Heart left ventricle (tissue), 16 donors: ENCODE results near the gene RPTOR. TPM values are rescaled to one million over a fixed set of nuclear protein-coding genes. Genes with fewer than 3 reads are reported as not detected.
"Not testable (repeated sequence)": the region's sequence is repeated elsewhere in the genome, so short reads cannot be mapped to it uniquely, and the experiment has no call there.

ENCODE experiments used
- ATAC-seq, 4 donors: fragments of 200-7000 bp; cut with Tn5 transposase; one replicate each; pipeline ENCODE4 v1.9.1; 2020 to 2022; ENCODE audit warnings: moderate library complexity in 4 of 4, mild to moderate bottlenecking in 3 of 4, moderate number of reproducible peaks in 1 of 4
- DNase-seq, 5 donors: peaks; one replicate each; pipeline ENCODE4 v3.0.0-alpha.2; 2020
- H3K27ac ChIP-seq, 12 donors: fragments of 200-600 bp; sonication (generic) in 4 of 12; one replicate each; pipeline versions ENCODE4 v1.5.0 to v1.8.0; 2016 to 2022; ENCODE audit warnings: mild to moderate bottlenecking in 2 of 12
- H3K27me3 ChIP-seq, 9 donors: fragments of 200-600 bp; sonication (generic) in 2 of 9; one replicate each; pipeline versions ENCODE4 v1.5.1 to v1.8.0; 2016 to 2022; ENCODE audit warnings: mild to moderate bottlenecking in 3 of 9
- H3K36me3 ChIP-seq, 9 donors: fragments of 200-600 bp; sonication (generic) in 2 of 9; one replicate each; pipeline versions ENCODE4 v1.5.0 to v1.8.0; 2018 to 2022; ENCODE audit warnings: mild to moderate bottlenecking in 2 of 9
- H3K4me1 ChIP-seq, 12 donors: fragments of 200-600 bp; sonication (generic) in 4 of 12; one replicate each; pipeline versions ENCODE4 v1.5.0 to v1.8.0; 2016 to 2022; ENCODE audit warnings: mild to moderate bottlenecking in 3 of 12
- H3K4me3 ChIP-seq, 12 donors: fragments of 200-600 bp; sonication (generic) in 4 of 12; one replicate each; pipeline versions ENCODE4 v1.5.0 to v1.8.0; 2017 to 2022; ENCODE audit warnings: mild to moderate bottlenecking in 9 of 12, moderate library complexity in 4 of 12
- H3K9me3 ChIP-seq, 12 donors: fragments of 200-600 bp; sonication (generic) in 4 of 12; one replicate each; pipeline versions ENCODE4 v1.5.0 to v1.8.0; 2016 to 2022; ENCODE audit warnings: mild to moderate bottlenecking in 1 of 12
- POLR2A ChIP-seq, 2 donors: fragments of 450-650 bp; IDR thresholded peaks; one replicate each; pipeline ENCODE4 v1.6.1; 2017; ENCODE audit warnings: antibody characterized with exemption in 2 of 2, mild to moderate bottlenecking in 2 of 2, moderate library complexity in 2 of 2
- WGBS, 4 donors: extraction: QIAGEN DNeasy Blood & Tissue Kit in 2 of 4; methylation state at CpG; one replicate each; pipeline versions ENCODE4 v1.1.5 to v1.1.7; 2013 to 2018; 5-methylcytosine and 5-hydroxymethylcytosine counted together
- intact Hi-C, 10 donors: fragments of 100-400 bp; cut with DNase I; formaldehyde crosslinking; loops; one replicate each; pipeline versions ENCODE4 v1.11.1 to v1.14.2; 2022
- polyA plus RNA-seq, 2 donors: library from polyadenylated mRNA; stranded (reverse); fragments of 200-250 nt; gene quantifications; one replicate each; pipeline ENCODE4 v1.2.3, GENCODE V29; 2013
- total RNA-seq, 9 donors: library from RNA; depleted of rRNA in 2 of 9; stranded (reverse); fragments of >200 nt in 2 of 9; fragmentation: NEBNext Ultra II Directional in 3 of 9; extraction: Animal tissue kit (Norgen Biotek cat#: 25700) in 3 of 9; gene quantifications; one replicate each; pipeline versions ENCODE4 v1.1.0 to v1.2.4, GENCODE V29; 2016 to 2023
- TF ChIP-seq, protein P1 (sequence below), 12 donors: fragments of 200-600 bp; sonication (generic) in 4 of 12; IDR thresholded peaks; one replicate each; pipeline versions ENCODE4 v1.5.0 to v1.8.0; 2018 to 2022; ENCODE audit warnings: antibody characterized with exemption in 12 of 12, mild to moderate bottlenecking in 5 of 12
- donor health status: ischemic (EF 13 %, LVEDD 7.1; RV severe dilation, severe dysfunction).
- donor health status: healthy with polysubstance abuse.
- donor health status: DM: no; HTN: yes; CAD: no.
- donor health status: DM: no; HTN: no; CAD: no.
- donor health status: ischemic (EF 25% LVEDD 6.9; RV normal size, moderate dysfunction).
- donor health status: ischemic (EF 25% LVEDD 5.7; RV mildly dilated, moderate dysfunction).
- donor health status: healthy.
- donor health status: DM: yes; HTN: yes; CAD: no.
- donor health status: ischemic (EF 35%, LVEDD 5.7; RV mildly dilated, moderate dysfunction).
- donor health status: nonischemic (EF 11% LVEDD 7.7; RV severe dilation, severe dysfunction).
- donor health status: DM: yes; HTN: yes; CAD: no.
- donor health status: PGD.
- donor health status: ischemic (EF 29% LVEDD 5.4; RV normal size, mild dysfunction).
- donor health status: nonischemic (EF 23%, LVEDD 6.1; RV moderate dilation, normal function).

The RPTOR gene
- total and polyA plus RNA-seq, 11 donors: 14.7 to 31.7 (median 26.0) TPM

- Histone ChIP-seq H3K27ac (no peak overlapping the region), H3K4me3 (no peak overlapping the region), H3K9me3 (no peaks in the 10 kb centered on the region), H3K27me3 (peaks cover 0 to 59% (median 13%) of the 10 kb centered on the region in 9 donors), H3K36me3 (no peaks in the 10 kb centered on the region), H3K4me1 (no peaks in the 10 kb centered on the region)
- TF ChIP-seq, protein P1, sequence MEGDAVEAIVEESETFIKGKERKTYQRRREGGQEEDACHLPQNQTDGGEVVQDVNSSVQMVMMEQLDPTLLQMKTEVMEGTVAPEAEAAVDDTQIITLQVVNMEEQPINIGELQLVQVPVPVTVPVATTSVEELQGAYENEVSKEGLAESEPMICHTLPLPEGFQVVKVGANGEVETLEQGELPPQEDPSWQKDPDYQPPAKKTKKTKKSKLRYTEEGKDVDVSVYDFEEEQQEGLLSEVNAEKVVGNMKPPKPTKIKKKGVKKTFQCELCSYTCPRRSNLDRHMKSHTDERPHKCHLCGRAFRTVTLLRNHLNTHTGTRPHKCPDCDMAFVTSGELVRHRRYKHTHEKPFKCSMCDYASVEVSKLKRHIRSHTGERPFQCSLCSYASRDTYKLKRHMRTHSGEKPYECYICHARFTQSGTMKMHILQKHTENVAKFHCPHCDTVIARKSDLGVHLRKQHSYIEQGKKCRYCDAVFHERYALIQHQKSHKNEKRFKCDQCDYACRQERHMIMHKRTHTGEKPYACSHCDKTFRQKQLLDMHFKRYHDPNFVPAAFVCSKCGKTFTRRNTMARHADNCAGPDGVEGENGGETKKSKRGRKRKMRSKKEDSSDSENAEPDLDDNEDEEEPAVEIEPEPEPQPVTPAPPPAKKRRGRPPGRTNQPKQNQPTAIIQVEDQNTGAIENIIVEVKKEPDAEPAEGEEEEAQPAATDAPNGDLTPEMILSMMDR (IDR thresholded peaks at IDR 0.05): no peak
- TF ChIP-seq POLR2A (IDR thresholded peaks at IDR 0.05): no peak
- DNase-seq: no peak
- ATAC-seq: no peak
- intact Hi-C loops: no loop called here
- whole genome bisulfite sequencing, 4 donors: 39 to 47% (median 45%) methylated on average over 8 of the region's 8 CpGs
Observed at GRCh38 chr17:80528536-80528935, 16.1 kb upstream of the RPTOR start.

DNA sequence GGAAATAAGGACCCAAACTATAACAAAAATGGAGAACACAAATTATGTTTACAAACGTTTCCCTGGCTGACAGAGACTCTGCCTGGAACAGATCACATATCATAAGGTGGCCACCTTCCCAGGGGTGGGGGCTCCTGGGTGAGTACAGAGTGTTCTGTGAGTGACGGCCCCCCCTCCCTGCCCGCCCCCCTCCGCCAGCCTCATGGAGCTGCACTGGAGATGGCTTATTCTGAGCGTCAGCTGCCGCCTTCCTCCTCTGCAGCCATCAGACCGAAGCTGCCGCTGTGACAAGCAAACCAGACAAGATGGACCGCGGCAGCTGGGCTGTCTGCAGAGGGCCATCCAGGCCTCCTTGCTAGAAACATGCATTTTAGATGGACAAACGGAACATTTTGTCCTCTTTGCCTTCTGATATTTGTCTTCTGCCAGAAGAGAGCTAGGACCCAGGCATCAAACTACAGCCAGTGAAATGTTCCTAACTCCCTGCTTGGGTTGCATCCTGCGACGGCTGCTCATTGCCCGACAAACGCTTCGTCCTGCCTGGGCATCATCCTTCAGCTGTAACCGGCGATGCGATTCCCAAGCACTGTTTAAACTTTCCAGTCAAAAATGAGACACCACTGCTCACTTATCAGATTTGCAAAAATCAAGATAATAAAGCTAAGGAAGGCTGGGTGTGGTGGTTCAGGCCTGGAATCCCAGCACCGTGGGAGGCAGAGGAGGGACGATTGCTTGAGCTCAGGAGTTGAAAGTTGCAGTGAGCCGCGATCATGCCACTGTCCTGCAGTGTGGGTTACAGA is 15.3 kb upstream of the RPTOR start:
- no peak overlapping the region for H3K27ac ChIP-seq
- TF ChIP-seq, protein P1 (IDR thresholded peaks at IDR 0.05): no peak

DNA sequence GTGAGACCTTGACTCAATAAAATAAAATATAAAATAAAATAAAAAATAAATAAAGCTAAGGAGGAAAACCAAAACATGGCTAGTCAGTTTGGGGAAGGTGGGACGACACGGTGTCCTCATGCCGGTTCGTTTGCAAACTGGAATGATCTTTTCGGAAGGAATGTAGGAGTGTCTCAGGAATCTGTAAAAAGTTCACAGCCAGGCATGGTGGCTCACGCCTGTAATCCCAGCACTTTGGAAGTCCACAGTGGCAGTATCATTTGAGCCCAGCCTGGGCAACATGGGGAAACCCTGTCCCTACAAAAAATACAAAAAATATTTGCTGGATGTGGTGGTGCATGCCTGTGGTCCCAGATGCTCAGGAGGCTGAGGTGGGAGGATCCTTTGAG is 14.7 kb upstream of the RPTOR start:
- Histone ChIP-seq H3K36me3 (no peaks in the 10 kb centered on the region), H3K27ac (no peak overlapping the region), H3K4me3 (no peak overlapping the region), H3K27me3 (peaks cover 0 to 58% (median 13%) of the 10 kb centered on the region in 9 donors), H3K9me3 (no peaks in the 10 kb centered on the region), H3K4me1 (no peaks in the 10 kb centered on the region)
- intact Hi-C loops: no loop called here
- TF ChIP-seq, protein P1 (IDR thresholded peaks at IDR 0.05): no peak
- TF ChIP-seq POLR2A (IDR thresholded peaks at IDR 0.05): no peak
- WGBS, 4 donors: 59 to 74% (median 66%) methylated on average over 6 of the region's 6 CpGs
- DNase-seq (no peak), ATAC-seq (no peak)

More for the DNA sequence above, 15.3 kb upstream of the RPTOR start:
- DNase-seq (no peak), ATAC-seq (no peak)
- Histone ChIP-seq H3K36me3 (no peaks in the 10 kb centered on the region), H3K27me3 (peaks cover 0 to 59% (median 13%) of the 10 kb centered on the region in 9 donors), H3K9me3 (no peaks in the 10 kb centered on the region), H3K4me1 (no peaks in the 10 kb centered on the region), H3K4me3 (no peak overlapping the region)
- intact Hi-C loops: no loop called here
- 56 to 66% (median 60%) methylated on average over 23 of the region's 23 CpGs for WGBS, 4 donors

GRCh38 chr17:80531400-80531799 is 13.2 kb upstream of the RPTOR start:
- no peaks in the 10 kb centered on the region for H3K4me1 ChIP-seq
- H3K9me3 ChIP-seq: no peaks in the 10 kb centered on the region
- no peaks in the 10 kb centered on the region for H3K36me3 ChIP-seq
- peaks cover 0 to 48% (median 9%) of the 10 kb centered on the region in 9 donors for H3K27me3 ChIP-seq
- DNase-seq (no peak), ATAC-seq (no peak)
- intact Hi-C loops: no loop called here
- WGBS, 4 donors: 65 to 78% (median 71%) methylated on average over 7 of the region's 7 CpGs
- H3K4me3 ChIP-seq: no peak overlapping the region
- TF ChIP-seq POLR2A (IDR thresholded peaks at IDR 0.05): no peak
- TF ChIP-seq, protein P1 (IDR thresholded peaks at IDR 0.05): no peak
- no peak overlapping the region for H3K27ac ChIP-seq

DNA sequence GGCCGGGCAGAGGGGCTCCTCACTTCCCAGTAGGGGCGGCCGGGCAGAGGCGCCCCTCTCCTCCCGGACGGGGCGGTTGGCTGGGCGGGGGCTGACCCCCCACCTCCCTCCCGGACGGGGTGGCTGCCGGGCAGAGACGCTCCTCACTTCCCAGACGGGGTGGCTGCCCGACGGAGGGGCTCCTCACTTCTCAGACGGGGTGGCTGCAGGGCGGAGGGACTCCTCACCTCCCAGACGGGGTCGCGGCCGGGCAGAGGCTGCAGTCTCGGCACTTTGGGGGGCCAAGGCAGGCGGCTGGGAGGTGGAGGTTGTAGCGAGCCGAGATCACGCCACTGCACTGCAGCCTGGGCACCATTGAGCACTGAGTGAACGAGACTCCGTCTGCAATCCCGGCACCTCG is 7.3 kb upstream of the RPTOR start:
- H3K27ac ChIP-seq, H3K4me1 ChIP-seq, intact Hi-C loops, H3K4me3 ChIP-seq, DNase-seq, H3K36me3 ChIP-seq, H3K9me3 ChIP-seq, ATAC-seq: not testable (repeated sequence)
- H3K27me3 ChIP-seq: peaks cover 0 to 20% (median 0%) of the 10 kb centered on the region in 9 donors
- 90 to 96% (median 94%) methylated on average over 11 to 30 of the region's 30 CpGs for WGBS, 4 donors
